ENCODE results near the gene PAQR8. TPM values are rescaled to one million over a fixed set of nuclear protein-coding genes. Genes with fewer than 3 reads are reported as not detected.

The PAQR8 gene
- total and polyA plus RNA-seq, 2 of the 13 experiments (the other 11 are each of a cell fraction or from before 2014, with no cell fraction given), result 37.7 to 50.7 TPM

- TF ChIP-seq ZXDC (CRISPR knock-in tag; IDR thresholded peaks at IDR 0.05), result no peak
- TF ChIP-seq ETV5 (CRISPR knock-in tag; IDR thresholded peaks at IDR 0.05; ENCODE audit: borderline replicate concordance), result peak; percentile 72; the same call in 1 of the 2 replicates
- TF ChIP-seq ZNF572 (CRISPR knock-in tag; IDR thresholded peaks at IDR 0.05), result no peak
- TF ChIP-seq MEF2D (CRISPR knock-in tag; IDR thresholded peaks at IDR 0.05), result peak; percentile 51; the same call in 1 of the 2 replicates
- peak; percentile 72 for TF ChIP-seq TCF7 (IDR thresholded peaks at IDR 0.05; ENCODE audit: low read depth)
- TF ChIP-seq ZBTB14 (CRISPR knock-in tag; IDR thresholded peaks at IDR 0.05), result no peak
- TF ChIP-seq HBP1 (CRISPR knock-in tag; IDR thresholded peaks at IDR 0.05; ENCODE audit: low read depth), result peak; percentile 31; the same call in 1 of the 2 replicates
- TF ChIP-seq CREBL2 (CRISPR knock-in tag; IDR thresholded peaks at IDR 0.05; ENCODE audit: borderline replicate concordance), result no peak
- TF ChIP-seq STAT6 (CRISPR knock-in tag; IDR thresholded peaks at IDR 0.05; ENCODE audit: borderline replicate concordance), result no peak
- no peak for TF ChIP-seq ARID2 (CRISPR knock-in tag; IDR thresholded peaks at IDR 0.05; ENCODE audit: borderline replicate concordance)
- no peak for TF ChIP-seq NCOA5 (CRISPR knock-in tag; IDR thresholded peaks at IDR 0.05)
- no peak for TF ChIP-seq ZNF646 (CRISPR knock-in tag; IDR thresholded peaks at IDR 0.05)
- peak; percentile 60; the same call in 1 of the 2 replicates for TF ChIP-seq ZNF501 (CRISPR knock-in tag; IDR thresholded peaks at IDR 0.05)
Measured at GRCh38 chr6:52400313-52401041, 38.5 kb downstream of the PAQR8 start (continued).
